ENCODE data around the gene GATAD2B.

Gene GATAD2B

DNA sequence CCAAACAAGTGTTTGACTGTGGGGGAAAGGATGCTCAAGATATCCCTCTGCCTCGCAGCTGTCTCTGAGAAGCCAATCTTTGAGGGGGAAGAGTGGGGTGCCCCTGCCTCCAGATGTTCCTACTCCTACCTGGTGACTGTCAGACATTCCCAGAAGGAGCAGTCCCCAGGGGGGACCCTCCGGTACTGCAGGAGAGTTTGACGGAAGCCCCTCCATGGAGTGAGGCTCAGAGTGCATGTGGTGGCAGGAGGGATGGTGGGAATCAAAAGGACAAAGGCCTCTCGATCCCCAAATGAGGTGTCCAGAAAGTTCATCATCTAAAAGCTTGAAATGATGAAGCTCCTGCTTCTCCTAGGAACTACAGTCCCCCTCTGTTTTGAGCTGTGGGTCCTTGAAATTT lies 142.2 kb downstream of the GATAD2B start:
- Histone ChIP-seq H3K27me3 (ENCODE audit: control insufficient read depth, insufficient read depth, low read length) (no peaks in the 10 kb centered on the region), H3K9ac (no peak overlapping the region), H3K36me3 (ENCODE audit: control insufficient read depth, insufficient read depth, low read length) (no peaks in the 10 kb centered on the region), H2AFZ (no peak overlapping the region), H3K4me3 (ENCODE audit: low read depth, low read length) (peak overlapping the region; percentile 40), H3K27ac (peak overlapping the region; percentile 82), H3K79me2 (no peaks in the 10 kb centered on the region), H3K4me2 (ENCODE audit: low read length) (peak overlapping the region; percentile 67), H3K9me3 (ENCODE audit: control insufficient read depth, low read length) (no peaks in the 10 kb centered on the region), H3K4me1 (peaks cover 39% of the 10 kb centered on the region)
- TF ChIP-seq, protein P1, sequence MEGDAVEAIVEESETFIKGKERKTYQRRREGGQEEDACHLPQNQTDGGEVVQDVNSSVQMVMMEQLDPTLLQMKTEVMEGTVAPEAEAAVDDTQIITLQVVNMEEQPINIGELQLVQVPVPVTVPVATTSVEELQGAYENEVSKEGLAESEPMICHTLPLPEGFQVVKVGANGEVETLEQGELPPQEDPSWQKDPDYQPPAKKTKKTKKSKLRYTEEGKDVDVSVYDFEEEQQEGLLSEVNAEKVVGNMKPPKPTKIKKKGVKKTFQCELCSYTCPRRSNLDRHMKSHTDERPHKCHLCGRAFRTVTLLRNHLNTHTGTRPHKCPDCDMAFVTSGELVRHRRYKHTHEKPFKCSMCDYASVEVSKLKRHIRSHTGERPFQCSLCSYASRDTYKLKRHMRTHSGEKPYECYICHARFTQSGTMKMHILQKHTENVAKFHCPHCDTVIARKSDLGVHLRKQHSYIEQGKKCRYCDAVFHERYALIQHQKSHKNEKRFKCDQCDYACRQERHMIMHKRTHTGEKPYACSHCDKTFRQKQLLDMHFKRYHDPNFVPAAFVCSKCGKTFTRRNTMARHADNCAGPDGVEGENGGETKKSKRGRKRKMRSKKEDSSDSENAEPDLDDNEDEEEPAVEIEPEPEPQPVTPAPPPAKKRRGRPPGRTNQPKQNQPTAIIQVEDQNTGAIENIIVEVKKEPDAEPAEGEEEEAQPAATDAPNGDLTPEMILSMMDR (IDR thresholded peaks at IDR 0.05) = no peak

DNA sequence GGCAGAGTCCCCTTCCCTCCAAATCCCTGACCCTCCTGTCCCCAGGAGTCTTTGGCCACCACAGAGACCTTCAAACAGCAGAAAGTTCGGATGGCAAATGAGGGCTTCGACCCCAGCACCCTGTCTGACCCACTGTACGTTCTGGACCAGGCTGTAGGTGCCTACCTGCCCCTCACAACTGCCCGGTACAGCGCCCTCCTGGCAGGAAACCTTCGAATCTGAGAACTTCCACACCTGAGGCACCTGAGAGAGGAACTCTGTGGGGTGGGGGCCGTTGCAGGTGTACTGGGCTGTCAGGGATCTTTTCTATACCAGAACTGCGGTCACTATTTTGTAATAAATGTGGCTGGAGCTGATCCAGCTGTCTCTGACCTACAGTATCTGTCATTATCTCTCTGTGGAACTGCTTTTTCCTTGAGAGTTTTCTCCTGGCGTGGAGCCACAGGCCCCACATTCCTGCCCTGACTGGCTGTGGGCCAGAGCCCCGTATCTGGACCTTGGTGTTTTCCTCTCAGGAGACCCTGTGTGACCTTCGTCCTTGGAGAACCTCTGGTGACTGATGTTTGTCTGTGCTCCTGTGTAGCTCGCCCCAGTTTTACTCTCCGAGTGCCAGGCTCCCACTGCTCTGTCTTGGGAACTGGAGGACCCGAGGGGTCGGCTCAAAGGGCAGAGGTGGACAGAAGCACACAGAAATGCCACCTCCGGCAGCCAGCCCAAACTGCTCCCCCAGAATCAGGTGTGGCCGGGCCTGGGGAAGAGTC lies 142.8 kb downstream of the GATAD2B start:
- Histone ChIP-seq H3K9me3 (ENCODE audit: control insufficient read depth, low read length) (no peaks in the 10 kb centered on the region), H3K4me1 (peaks cover 39% of the 10 kb centered on the region), H3K79me2 (no peaks in the 10 kb centered on the region), H2AFZ (no peak overlapping the region), H3K4me2 (ENCODE audit: low read length) (peak overlapping the region; percentile 67), H3K9ac (no peak overlapping the region), H3K27me3 (ENCODE audit: control insufficient read depth, insufficient read depth, low read length) (no peaks in the 10 kb centered on the region), H3K4me3 (ENCODE audit: low read depth, low read length) (peak overlapping the region; percentile 40), H3K27ac (peak overlapping the region; percentile 82), H3K36me3 (ENCODE audit: control insufficient read depth, insufficient read depth, low read length) (no peaks in the 10 kb centered on the region)
- TF ChIP-seq, protein P1 (IDR thresholded peaks at IDR 0.05) = no peak

DNA sequence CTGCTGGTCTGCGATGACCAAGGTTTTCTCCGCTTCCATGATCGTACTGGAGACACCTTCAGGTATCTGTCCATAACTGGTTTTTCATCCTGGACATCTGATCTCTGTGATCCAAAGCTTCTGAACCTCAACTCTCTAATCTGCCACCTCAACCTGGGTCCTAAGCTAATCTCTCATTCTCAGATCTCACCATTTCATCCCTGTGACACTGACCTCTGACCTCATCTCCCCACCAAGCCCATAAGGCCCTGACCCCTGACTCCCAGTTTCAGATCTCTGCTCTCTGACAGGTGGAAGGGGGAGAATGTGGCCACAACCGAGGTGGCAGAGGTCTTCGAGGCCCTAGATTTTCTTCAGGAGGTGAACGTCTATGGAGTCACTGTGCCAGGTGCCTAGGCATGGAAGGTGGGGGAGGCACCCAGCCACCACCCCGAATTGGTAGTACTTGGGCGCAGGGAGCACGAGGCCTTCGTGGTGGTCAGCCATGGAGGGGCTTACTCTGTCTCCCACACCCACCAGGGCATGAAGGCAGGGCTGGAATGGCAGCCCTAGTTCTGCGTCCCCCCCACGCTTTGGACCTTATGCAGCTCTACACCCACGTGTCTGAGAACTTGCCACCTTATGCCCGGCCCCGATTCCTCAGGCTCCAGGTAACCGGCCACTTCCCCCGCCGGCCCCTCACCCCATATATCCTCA lies 143.8 kb downstream of the GATAD2B start:
- Histone ChIP-seq H3K4me1 (peaks cover 39% of the 10 kb centered on the region), H3K4me2 (ENCODE audit: low read length) (no peak overlapping the region), H3K4me3 (ENCODE audit: low read depth, low read length) (no peak overlapping the region), H3K9me3 (ENCODE audit: control insufficient read depth, low read length) (no peaks in the 10 kb centered on the region), H3K36me3 (ENCODE audit: control insufficient read depth, insufficient read depth, low read length) (no peaks in the 10 kb centered on the region), H3K9ac (no peak overlapping the region), H3K79me2 (no peaks in the 10 kb centered on the region), H3K27ac (peak overlapping the region; percentile 82), H2AFZ (no peak overlapping the region), H3K27me3 (ENCODE audit: control insufficient read depth, insufficient read depth, low read length) (no peaks in the 10 kb centered on the region)
- TF ChIP-seq, protein P1 (IDR thresholded peaks at IDR 0.05) = no peak

DNA sequence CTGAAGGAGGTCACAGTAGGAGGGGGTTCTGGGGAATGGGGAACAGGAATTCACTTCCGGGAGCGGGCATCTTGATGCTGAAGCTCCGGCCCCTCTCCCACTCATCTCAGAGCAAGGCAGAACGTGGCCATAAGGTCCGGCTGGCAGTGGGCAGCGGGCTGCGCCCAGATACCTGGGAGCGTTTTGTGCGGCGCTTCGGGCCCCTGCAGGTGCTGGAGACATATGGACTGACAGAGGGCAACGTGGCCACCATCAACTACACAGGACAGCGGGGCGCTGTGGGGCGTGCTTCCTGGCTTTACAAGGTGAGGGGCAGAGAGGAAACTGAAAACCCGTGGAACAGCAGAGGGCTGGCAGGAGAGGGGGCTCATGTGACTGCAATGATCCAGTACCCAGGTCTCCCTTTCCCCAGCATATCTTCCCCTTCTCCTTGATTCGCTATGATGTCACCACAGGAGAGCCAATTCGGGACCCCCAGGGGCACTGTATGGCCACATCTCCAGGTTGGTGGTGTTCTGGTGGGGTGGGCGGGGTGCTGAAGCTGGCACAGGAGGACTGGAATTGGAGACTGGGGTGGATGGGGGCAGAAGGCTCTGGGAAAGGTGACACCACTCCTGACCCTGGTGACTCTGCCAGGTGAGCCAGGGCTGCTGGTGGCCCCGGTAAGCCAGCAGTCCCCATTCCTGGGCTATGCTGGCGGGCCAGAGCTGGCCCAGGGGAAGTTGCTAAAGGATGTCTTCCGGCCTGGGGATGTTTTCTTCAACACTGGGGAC lies 144.5 kb downstream of the GATAD2B start:
- Histone ChIP-seq H3K9me3 (ENCODE audit: control insufficient read depth, low read length) (no peaks in the 10 kb centered on the region), H3K4me3 (ENCODE audit: low read depth, low read length) (no peak overlapping the region), H3K79me2 (no peaks in the 10 kb centered on the region), H2AFZ (no peak overlapping the region), H3K27ac (peak overlapping the region; percentile 82), H3K27me3 (ENCODE audit: control insufficient read depth, insufficient read depth, low read length) (no peaks in the 10 kb centered on the region), H3K9ac (no peak overlapping the region), H3K36me3 (ENCODE audit: control insufficient read depth, insufficient read depth, low read length) (no peaks in the 10 kb centered on the region), H3K4me2 (ENCODE audit: low read length) (peak overlapping the region; percentile 29), H3K4me1 (peaks cover 39% of the 10 kb centered on the region)
- TF ChIP-seq, protein P1 (IDR thresholded peaks at IDR 0.05) = no peak
